ENCODE measurements around the gene LLGL2. TPM values are rescaled to one million over a fixed set of nuclear protein-coding genes. Genes with fewer than 3 reads are reported as not detected.
A peak's percentile ranks its signal among the peaks of the same experiment; 100 is the strongest.

LLGL2 gene
- total RNA-seq, 6 donors from 2014 or later = 113 to 256 (median 175) TPM

GRCh38 chr17:75594499-75595283 lies 69.2 kb downstream of the LLGL2 start:
- no peak overlapping the region for H3K27ac ChIP-seq
- peak in 1 of 2 donors; percentile 67 for DNase-seq
- ATAC-seq (ENCODE audit: low FRiP score in 2 of 2) = no peak
- no peaks in the 10 kb centered on the region for H3K9me3 ChIP-seq
- TF ChIP-seq EP300 (IDR thresholded peaks at IDR 0.05) = no peak
- TF ChIP-seq POLR2A (IDR thresholded peaks at IDR 0.05) = no peak
- TF ChIP-seq POLR2AphosphoS5 (IDR thresholded peaks at IDR 0.05) = no peak
- no peak for TF ChIP-seq CTCF (IDR thresholded peaks at IDR 0.05)
- H3K36me3 ChIP-seq = peaks cover 0 to 19% (median 4%) of the 10 kb centered on the region in 4 donors
- H3K27me3 ChIP-seq = no peaks in the 10 kb centered on the region
- peaks cover 4 to 8% (median 6%) of the 10 kb centered on the region in 4 donors for H3K4me1 ChIP-seq
- 88 to 91% methylated on average over 6 to 24 of the region's 28 CpGs for WGBS, 2 donors
- no peak overlapping the region for H3K4me3 ChIP-seq

DNA sequence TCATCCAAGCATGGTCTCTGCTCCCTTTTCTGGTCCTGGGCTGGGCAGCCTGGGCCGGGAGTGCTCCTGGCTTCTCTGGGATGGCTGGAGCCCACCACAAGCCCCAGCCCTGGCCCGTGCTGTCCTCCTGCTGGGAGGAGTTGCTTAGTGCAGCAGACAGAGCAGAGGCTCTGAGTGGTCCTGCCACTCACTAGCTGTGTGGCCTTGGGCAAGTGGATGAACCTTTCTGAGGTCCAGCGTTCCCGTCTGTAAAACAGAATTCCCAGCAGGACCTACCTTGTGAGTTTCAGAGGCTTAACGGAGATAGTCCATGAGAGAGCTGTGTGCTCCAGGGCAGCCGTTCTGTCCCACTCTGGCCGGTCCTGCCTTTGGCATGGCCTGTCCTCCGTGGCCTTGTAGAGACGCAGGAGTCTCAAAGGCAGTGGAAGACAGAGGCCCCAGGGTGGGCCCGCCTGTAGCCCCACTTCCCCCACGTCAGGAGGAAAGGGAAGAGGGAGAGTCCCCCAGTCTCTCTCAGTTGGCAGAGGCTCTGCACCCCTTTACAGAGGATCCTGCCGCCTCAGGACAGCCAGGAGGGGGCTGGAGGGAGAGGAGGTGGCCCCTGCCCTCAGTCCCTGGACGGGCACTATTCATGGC lies 69.9 kb downstream of the LLGL2 start:
- Histone ChIP-seq H3K4me1 (peaks cover 0 to under 1% (median 0%) of the 10 kb centered on the region in 4 donors), H3K27ac (no peak overlapping the region), H3K9me3 (no peaks in the 10 kb centered on the region), H3K27me3 (no peaks in the 10 kb centered on the region), H3K36me3 (peaks cover 0 to 15% (median 4%) of the 10 kb centered on the region in 4 donors), H3K4me3 (no peak overlapping the region)
- ATAC-seq (ENCODE audit: low FRiP score in 2 of 2) (no peak), DNase-seq (no peak)
- no peak for TF ChIP-seq POLR2AphosphoS5 (IDR thresholded peaks at IDR 0.05)
- no peak for TF ChIP-seq CTCF (IDR thresholded peaks at IDR 0.05)
- no peak for TF ChIP-seq EP300 (IDR thresholded peaks at IDR 0.05)
- no peak for TF ChIP-seq POLR2A (IDR thresholded peaks at IDR 0.05)
- WGBS, 2 donors = 82 to 85% methylated on average over 11 to 13 of the region's 13 CpGs

DNA sequence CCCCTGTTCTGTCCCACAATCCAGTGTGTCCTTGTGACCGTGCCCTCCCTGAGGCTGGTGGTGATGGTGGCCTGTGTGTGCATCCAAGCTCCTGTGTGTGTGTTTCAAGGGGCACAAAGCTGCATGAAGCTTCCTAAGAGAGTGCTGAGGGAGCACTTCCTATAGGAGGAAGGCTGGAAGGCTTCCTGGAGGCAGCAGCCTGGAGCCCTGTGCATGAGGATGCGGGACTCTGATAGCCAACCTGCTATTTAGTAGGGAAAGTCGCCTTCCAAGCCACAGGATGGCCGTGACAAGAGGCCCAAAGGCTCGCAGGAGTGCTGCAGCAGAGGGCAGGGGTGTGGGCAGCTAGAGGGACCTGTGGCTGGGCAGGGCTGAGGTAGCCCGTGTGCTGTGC lies 70.4 kb downstream of the LLGL2 start:
- no peaks in the 10 kb centered on the region for H3K4me1 ChIP-seq
- no peak overlapping the region for H3K4me3 ChIP-seq
- no peaks in the 10 kb centered on the region for H3K27me3 ChIP-seq
- WGBS, 2 donors = 90% methylated on average over 5 to 6 of the region's 6 CpGs
- no peak overlapping the region for H3K27ac ChIP-seq
- peaks cover 0 to 12% (median 4%) of the 10 kb centered on the region in 4 donors for H3K36me3 ChIP-seq
- ATAC-seq (ENCODE audit: low FRiP score in 2 of 2) = no peak
- no peaks in the 10 kb centered on the region for H3K9me3 ChIP-seq
- no peak for DNase-seq
- TF ChIP-seq POLR2AphosphoS5 (IDR thresholded peaks at IDR 0.05) (no peak), POLR2A (IDR thresholded peaks at IDR 0.05) (no peak), EP300 (IDR thresholded peaks at IDR 0.05) (no peak)

DNA sequence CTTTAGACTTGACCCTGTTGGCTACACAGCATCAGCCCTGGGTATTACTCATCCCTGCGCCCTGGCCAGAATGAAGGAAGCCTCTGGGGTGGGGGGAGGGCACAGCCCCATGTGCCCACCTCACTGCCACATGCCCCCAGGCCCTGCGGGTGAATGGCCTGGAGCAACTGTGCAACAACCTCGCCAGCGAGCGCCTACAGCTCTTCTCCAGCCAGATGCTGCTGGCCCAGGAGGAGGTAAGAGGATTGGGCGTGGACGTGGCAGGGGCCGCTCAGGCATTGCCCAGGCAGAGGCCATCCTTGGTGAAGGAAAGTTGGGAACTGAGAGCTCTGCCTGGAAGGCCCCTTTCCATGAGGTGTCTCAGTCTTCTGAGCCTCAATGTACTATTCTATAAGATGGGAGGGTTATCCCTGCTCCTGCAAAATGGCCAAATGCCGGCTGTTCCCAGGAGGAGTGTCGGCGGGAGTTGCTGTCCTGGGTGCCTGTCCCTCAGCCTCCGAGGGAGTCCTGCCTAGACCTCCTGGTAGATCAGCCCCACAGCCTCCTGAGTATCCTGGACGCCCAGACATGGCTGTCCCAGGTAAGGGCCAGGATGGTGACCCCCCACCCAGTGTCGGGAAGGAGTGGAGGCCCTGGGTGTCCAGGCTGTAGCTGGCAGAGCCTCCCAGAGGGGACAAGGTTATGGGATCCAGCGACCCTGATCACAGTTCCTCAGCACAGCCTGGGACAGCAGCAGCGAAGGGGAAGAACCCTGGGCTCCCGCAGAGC lies 71.0 kb downstream of the LLGL2 start:
- Histone ChIP-seq H3K27ac (no peak overlapping the region), H3K4me1 (no peaks in the 10 kb centered on the region), H3K4me3 (no peak overlapping the region), H3K9me3 (no peaks in the 10 kb centered on the region), H3K36me3 (peaks cover 0 to 6% (median 3%) of the 10 kb centered on the region in 4 donors), H3K27me3 (no peaks in the 10 kb centered on the region)
- no peak for DNase-seq
- ATAC-seq (ENCODE audit: low FRiP score in 2 of 2) = no peak
- WGBS, 2 donors = 91 to 92% methylated on average over 13 to 17 of the region's 17 CpGs
- no peak for TF ChIP-seq CTCF (IDR thresholded peaks at IDR 0.05)
- TF ChIP-seq EP300 (IDR thresholded peaks at IDR 0.05) = no peak

All from upper lobe of left lung (tissue), 6 donors.